ENCODE data around the gene LRP1B.

GRCh38 chr2:140257692-140258300 lies 1873.0 kb downstream of the LRP1B start:
- TF ChIP-seq CTCF (IDR thresholded peaks at IDR 0.05): no peak
- no peak for TF ChIP-seq POLR2AphosphoS5 (IDR thresholded peaks at IDR 0.05; ENCODE audit: low read depth, low read length)
- TF ChIP-seq SIN3A (IDR thresholded peaks at IDR 0.05; ENCODE audit: borderline replicate concordance, low read depth, low read length): no peak
- TF ChIP-seq RAD21 (IDR thresholded peaks at IDR 0.05; ENCODE audit: low read length): no peak
- TF ChIP-seq NRF1 (IDR thresholded peaks at IDR 0.05; ENCODE audit: low read depth, low read length): no peak
- TF ChIP-seq EP300 (IDR thresholded peaks at IDR 0.05; ENCODE audit: borderline replicate concordance in 1 of 2, low read depth in 1 of 2, low read length in 1 of 2): no peak
- no peak for TF ChIP-seq YY1 (IDR thresholded peaks at IDR 0.05; ENCODE audit: low read depth)
- TF ChIP-seq GABPA (IDR thresholded peaks at IDR 0.05; ENCODE audit: low read depth): no peak
